Mammary epithelial cell (primary cell): ENCODE data around the gene TFCP2L1.

Experiments used
- EZH2 ChIP-seq: IDR thresholded peaks from 2 replicates; pipeline ENCODE4 v1.6.1; 2012; ENCODE audit warnings: low read length, inconsistent platforms, borderline replicate concordance
- TF ChIP-seq, protein P1 (sequence below), 2 donors: IDR thresholded peaks in 1 of 2; conservative IDR thresholded peaks in 1 of 2; 2 replicates each; pipeline ENCODE4 v1.5.1; 2011 to 2012; ENCODE audit warnings: inconsistent platforms in 2 of 2, low read length in 2 of 2, mild to moderate bottlenecking in 2 of 2, control low read depth in 1 of 2, low read depth in 1 of 2; ENCODE audit not compliant: insufficient read depth in 1 of 2; ENCODE audit errors: extremely low read depth in 1 of 2

DNA sequence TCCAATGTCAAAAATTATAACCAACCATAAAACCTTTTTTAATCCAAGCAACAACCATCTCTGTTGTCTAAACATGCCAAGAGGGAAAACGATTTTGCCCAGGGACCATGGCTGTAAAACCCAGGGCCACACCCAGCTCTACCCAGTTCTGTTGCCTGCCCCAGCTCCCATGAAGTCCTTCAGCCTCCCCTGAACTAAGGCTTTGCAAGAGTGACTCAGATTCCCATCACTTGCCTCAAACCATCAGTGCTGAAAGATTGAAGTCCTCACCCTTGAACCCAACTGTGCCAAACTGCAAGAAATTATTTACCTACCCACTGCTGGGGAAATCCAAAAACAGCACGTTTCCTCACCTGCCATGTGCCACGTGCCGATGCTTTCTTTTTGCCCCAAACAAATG is 102.5 kb downstream of the TFCP2L1 start:
- no peak for TF ChIP-seq EZH2
- TF ChIP-seq, protein P1, sequence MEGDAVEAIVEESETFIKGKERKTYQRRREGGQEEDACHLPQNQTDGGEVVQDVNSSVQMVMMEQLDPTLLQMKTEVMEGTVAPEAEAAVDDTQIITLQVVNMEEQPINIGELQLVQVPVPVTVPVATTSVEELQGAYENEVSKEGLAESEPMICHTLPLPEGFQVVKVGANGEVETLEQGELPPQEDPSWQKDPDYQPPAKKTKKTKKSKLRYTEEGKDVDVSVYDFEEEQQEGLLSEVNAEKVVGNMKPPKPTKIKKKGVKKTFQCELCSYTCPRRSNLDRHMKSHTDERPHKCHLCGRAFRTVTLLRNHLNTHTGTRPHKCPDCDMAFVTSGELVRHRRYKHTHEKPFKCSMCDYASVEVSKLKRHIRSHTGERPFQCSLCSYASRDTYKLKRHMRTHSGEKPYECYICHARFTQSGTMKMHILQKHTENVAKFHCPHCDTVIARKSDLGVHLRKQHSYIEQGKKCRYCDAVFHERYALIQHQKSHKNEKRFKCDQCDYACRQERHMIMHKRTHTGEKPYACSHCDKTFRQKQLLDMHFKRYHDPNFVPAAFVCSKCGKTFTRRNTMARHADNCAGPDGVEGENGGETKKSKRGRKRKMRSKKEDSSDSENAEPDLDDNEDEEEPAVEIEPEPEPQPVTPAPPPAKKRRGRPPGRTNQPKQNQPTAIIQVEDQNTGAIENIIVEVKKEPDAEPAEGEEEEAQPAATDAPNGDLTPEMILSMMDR (conservative IDR thresholded peaks at IDR 0.05 in 1 of 2, IDR thresholded peaks at IDR 0.05 in 1 of 2; ENCODE audit: extremely low read depth in 1 of 2, insufficient read depth in 1 of 2, low read depth in 1 of 2, low read length in 2 of 2): no peak
